Measurements from ENCODE around the gene TNFRSF14.
"Not testable (repeated sequence)": the region's sequence is repeated elsewhere in the genome, so short reads cannot be mapped to it uniquely, and the experiment has no call there.

Gene TNFRSF14

DNA sequence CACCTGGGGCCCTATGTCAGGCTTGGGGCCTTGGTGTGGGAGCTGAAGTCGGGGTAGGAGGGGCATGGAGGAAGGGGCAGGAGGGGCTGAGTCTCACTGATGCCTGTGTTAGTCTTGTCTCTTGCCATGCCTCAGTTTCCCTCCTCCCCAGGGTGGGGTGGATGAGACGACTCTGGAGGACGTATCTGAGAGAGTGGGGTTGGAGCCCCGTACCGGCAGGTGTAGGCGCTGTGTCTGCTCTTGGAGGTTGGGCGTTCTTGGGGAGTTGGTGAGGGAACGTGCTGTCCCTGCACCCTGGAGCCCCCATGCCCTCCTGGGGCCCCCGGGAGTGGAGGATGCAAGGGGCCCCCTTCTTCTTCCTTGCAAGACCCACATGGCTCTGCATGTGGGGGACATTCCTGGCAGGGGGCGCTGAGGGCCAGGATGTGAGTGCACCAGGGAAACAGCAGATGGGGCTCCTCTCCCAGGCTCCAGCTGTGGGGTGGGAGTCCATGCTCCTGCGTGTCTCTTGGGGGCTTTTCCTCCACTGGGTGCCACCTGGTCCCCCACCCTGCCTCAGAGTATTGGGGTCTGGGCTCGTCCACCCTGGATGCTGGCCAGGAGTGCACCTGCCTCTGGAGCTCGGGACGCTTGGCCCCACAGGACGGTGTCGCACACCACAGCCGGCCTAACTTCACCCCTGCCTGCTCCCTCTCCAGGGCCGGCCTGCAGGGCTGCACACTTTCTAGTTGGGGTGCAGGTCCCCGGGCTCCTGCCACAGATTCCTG, 1.4 kb upstream of the TNFRSF14 start:
- peak; percentile 29 to 70 (median 57) for DNase-seq

DNA sequence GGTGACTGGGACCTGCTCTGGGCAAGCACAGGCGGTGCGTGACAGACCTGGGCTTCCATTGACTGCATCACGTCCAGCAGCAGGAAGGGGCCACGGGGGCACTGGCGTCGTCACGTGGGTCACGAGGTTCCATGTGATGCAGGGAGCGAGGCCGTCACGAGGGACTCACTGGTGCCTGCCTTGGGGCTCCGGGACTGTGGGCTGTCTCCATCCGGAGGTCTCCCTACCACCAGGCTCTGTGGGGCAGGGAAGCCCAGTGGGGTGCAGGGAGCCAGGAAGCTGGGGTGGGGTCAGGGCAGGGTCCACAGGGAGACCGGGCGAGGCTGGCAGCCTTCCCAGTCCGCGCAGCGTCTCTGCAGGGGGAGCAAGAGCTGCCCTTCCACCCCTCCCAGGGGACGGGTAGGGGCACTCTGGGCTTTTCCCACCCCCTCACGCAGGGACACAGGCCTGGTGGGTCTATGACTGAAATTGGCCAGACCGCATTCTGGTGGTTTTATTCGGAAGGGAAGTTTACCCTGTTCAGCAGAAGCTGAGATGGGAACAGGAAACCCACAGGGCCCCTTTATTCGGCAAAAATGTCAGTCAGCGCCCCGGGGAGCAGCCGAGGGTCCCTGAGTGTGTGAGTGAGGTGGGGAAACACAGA, 416 bp upstream of the TNFRSF14 start:
- peak; percentile 47 to 70 (median 63) for DNase-seq

DNA sequence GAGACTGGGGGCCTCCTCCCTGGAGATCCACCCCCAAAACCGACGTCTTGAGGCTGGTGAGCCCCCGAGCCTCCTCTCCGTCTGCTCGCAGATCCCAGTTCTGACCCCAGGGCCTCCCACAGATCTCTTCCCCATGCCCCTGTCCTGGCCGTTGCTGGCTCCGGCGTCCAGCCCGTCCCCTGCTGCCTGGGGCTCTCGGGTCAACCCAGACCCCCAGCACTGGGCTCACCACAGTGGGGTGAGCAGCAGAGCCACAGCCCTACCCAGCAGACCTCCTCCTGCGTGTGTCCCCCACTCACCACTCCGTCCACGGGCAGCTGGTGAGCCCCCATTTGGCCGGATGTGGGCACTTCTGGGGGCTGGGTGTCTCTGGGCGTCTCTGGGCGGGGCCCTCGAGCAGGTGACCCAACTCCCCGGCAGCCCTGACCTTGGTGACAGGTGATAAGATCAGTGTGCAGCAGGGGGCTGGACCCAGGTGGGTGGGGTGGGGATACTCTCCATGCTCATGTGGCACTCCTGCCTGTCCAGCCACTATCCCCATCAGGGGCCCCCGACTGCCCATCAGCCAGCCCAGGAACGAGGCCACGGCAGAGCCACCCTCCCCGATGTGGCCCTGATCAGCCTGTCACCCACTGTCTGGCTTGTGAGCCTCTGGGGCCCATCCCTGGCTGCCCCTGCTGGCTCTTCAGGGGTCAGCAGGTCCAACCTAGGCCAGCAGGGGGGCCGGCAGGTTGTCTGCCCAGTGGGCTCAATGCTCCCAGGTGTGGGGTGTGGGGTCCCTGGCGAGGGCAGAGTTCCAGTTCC, 709 bp downstream of the TNFRSF14 start:
- DNase-seq, result peak in 1 of 6 experiments; percentile 20

DNA sequence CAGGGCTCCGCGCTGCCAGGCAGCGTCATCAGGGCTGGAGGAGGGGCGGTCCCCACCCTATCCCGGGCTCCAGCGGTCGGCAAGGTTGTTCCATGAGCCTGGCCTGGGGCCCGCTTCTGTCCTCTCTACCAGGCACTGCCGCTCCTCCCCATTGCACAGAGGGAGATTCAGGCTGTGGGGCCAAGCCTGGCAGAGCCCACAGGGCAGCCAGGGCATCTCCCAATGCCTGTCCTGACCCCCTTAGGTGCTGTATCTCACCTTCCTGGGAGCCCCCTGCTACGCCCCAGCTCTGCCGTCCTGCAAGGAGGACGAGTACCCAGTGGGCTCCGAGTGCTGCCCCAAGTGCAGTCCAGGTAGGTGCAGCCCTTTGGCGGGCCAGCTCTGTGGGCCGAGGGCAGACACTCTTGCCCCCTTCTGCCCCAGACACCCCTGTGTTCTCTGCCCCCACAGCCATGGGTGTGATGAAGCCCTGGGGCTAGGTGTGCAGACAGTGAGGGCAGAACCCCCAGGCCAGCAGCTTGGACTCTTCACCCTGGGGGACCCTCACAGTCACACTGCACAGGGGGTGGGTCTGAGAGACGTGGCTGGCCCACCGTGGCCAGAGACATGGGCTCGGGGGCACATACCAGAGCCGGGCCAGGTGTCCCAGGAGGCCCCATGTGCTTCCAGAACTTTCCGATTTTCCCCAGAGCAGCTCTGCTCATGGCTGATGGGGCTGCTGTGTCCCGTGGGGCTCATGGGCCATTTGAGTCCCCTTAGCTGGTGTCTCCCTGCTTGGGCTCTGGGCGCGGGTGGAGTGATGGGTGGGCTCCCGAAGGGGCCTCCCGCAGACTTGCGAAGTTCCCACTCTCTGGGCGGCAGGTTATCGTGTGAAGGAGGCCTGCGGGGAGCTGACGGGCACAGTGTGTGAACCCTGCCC, 1.6 kb downstream of the TNFRSF14 start:
- DNase-seq, result no peak

DNA sequence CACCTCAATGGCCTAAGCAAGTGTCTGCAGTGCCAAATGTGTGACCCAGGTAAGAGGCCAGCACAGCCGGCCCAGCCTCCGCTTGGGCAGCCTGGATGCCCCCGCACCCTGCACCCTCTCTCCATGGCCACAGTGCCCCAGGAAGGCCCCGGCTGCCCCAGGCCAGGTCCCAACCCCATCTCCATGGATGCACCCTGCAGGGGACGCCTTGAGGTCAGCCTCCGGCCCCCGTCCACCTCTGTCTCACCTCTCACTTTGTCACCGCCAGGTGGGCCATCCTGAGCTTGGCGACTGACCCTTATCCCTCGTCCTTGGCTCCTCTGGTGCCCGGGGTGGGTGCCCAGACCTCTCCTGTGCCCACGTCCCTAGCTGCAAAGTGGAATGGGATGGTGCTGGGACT, 2.2 kb downstream of the TNFRSF14 start:
- no peak for DNase-seq

DNA sequence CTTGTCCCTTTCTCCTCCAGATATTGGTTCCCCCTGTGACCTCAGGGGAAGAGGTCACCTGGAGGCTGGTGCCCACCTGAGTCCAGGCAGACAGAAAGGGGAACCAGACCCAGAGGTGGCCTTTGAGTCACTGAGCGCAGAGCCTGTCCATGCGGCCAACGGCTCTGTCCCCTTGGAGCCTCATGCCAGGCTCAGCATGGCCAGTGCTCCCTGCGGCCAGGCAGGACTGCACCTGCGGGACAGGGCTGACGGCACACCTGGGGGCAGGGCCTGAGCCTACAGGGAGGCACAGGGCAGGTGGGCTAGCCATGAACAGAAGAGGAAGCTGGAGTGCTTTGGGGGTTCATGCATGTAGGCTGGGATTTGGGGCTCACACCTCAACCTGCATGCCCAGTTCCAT, 2.7 kb downstream of the TNFRSF14 start:
- DNase-seq, result no peak

DNA sequence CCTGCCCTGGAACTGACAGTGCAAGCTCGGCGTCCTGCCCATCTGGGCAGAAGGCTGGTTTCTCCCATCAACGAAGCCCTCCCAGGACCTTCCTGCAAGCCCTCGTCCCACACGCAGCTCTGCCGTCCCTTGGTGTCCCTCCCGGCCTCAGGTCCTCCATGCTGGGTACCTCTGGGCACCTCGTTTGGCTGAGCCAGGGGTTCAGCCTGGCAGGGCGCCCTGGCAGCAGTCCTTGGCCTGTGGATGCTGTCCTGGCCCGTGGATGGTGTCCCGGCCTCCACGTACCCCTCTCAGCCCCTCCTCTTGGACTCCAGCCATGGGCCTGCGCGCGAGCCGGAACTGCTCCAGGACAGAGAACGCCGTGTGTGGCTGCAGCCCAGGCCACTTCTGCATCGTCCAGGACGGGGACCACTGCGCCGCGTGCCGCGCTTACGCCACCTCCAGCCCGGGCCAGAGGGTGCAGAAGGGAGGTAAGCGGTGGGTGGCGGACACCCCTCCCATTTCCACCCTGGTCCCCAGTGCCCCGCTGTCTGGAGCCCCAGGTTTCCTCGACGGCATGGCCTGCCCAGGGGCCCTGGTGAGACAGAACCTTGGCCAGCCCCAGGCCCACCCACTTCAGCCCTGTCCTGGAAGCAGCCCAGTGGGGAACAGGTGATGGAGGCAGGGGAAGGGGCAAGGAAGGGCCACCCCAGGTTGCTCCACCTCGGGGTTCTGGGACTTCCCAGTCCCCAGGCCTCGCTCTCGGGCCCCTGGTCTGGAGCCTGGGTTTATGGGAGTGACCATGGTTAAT, 3.5 kb downstream of the TNFRSF14 start:
- DNase-seq, result no peak

DNA sequence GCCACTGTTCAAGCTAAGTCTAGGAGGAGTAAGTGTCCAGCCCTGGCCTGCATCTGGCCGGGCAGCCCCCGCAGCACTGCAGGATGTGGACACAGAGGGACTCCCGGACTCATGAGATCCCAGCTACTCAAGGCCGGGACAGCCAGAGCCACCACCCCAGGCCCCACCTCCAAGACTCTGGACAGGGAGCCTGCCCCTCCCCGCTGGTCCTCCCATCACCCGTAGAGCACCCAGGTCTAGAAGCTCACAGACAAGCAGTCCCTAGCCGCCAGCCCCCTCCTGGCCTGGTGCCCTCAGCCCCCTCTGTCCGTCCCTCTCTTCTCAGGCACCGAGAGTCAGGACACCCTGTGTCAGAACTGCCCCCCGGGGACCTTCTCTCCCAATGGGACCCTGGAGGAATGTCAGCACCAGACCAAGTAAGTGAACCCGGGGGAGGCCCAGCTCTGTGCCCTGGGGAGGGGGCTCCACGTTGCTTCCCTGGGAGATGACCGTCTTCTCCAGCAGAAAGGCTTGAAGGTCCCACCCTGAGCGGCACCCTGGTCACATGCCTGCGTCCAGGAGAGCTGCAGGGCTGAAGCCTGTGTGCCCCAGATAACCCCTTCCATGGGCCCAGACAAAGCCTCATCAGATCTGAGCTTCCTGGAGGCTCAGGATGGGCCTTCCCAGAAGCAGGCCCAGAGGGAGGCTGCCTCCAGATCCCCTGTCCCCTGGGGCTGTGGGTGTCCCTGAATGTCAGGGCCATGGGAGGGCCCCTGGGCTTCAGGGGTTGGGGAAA, 4.3 kb downstream of the TNFRSF14 start:
- no peak for DNase-seq

DNA sequence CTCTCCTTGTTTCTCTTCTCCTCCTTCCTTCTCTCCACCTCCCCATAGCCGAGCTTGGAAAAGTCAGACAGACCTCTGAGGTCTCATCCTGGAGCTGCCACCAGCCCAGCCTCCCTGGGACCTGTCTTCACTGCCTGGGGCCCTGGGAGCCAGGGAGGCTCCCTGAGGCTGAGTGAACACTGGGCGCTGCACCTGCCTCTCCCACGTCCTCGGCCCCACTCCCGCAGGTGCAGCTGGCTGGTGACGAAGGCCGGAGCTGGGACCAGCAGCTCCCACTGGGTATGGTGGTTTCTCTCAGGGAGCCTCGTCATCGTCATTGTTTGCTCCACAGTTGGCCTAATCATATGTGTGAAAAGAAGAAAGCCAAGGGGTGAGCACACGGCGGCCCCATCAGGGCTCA, 5.3 kb downstream of the TNFRSF14 start:
- DNase-seq, result no peak

DNA sequence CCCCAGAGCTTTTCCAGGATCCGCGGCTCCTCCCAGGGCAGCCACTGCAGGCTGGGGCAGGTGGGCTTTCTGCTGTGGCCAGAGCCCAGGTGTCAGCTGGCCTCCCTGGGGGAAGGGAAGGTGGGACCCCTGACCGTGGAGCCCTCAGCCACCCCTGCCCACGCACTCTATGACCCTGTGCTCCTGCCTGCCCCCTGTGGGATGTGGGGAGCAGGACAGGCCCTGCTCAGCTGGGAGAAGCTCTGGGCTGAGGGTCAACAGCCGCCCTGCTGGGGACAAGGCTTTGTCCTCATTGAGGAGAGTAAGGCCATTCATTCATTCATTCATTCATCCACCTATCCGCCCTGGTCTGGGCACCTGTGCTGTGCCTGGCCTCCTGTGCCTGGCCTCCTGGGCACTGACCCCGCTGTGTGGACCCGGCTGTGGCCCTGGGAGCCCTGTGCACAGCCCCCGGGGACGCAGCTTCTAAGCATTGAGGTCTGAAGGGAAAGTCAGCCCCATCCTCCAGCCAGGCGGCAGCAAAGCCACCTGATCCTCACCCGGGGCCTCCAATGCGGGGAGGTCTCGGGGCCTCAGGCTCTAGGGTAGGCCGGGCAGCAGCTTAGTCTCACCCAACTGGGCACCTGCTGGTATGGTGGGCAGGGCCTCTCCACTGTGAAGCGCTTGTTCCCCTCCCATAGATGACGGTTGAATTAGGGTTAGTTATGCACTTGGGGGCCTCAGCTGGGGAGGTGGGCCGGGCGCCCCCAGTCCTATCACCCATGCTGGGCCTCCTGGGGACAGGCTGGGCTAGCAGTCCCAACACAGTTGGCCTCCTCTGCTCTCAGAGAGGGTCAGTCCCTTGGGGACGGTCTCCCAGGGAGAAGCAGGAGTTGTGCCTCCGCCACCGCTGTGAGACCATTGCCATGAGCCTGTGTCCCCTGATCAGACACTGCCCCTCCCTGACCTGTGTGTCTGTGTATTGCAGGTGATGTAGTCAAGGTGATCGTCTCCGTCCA, 6.0 kb downstream of the TNFRSF14 start:
- no peak for DNase-seq

DNA sequence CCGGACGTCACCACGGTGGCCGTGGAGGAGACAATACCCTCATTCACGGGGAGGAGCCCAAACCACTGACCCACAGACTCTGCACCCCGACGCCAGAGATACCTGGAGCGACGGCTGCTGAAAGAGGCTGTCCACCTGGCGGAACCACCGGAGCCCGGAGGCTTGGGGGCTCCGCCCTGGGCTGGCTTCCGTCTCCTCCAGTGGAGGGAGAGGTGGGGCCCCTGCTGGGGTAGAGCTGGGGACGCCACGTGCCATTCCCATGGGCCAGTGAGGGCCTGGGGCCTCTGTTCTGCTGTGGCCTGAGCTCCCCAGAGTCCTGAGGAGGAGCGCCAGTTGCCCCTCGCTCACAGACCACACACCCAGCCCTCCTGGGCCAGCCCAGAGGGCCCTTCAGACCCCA, 7.0 kb downstream of the TNFRSF14 start:
- DNase-seq, result no peak

DNA sequence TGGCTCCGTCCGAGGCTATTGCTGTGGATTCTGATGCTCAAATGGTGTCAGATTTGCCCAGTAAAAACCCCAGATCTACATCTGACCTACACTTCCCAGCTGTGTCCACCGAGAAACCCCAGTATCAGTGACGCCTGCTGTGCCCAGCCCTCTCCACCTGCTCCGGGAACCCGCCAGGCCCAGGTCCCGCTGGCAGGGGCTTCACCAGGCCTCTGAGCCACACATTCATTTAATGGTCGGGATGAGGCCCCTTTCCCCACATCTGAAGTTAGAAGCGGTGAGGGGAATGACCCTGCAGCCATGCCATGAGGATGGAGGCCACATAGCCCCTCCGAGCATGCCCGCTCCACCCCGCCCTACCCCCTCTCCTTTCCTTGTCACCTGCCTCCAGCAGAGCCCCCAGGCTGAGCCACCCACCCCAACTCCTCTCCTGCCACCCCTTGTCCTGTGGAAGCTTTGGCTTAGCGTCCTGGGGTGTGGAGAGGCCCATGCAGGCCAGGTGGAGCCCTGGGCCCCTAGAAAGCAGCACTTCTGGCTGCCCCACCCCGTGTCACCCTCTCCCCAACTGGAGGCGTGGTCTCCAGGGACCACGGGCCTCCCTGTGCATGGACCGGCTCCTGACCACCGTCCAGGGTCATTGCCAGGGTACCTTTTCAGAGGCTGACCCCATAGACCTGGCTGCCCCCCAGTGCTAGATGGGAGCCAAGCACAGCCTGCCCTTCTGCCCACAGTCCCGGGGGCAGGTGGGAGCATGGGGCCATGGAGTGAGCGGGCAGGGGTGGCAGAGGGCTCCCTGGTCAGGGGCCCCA, 8.0 kb downstream of the TNFRSF14 start:
- DNase-seq, result no peak

DNA sequence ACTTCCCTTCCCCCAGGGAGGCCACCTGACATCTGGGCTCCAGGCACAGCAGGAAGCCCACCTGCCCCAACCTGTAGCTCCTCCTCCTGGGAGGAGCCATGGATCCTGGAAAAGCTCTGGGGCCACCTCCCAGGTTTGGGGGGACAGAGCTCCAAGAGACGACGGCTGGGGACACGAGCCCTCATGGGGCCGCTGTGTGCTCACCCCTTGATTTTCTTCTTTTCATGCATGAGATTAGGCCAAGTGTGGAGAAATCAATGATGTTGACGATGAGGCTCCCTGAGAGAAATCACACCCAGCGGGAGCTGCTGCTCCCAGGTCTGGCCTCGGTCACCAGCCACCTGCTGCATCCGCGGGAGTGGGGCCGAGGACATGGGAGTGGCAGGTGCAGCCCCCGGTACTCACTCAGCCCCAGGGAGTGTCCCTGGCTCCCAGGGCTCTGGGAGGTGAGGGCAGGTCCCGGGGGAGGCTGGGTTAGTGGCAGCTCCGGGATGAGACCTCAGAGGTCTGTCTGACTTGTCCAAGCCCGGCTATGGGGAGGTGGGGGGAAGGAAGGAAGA, 8.7 kb downstream of the TNFRSF14 start:
- DNase-seq, result no peak

DNA sequence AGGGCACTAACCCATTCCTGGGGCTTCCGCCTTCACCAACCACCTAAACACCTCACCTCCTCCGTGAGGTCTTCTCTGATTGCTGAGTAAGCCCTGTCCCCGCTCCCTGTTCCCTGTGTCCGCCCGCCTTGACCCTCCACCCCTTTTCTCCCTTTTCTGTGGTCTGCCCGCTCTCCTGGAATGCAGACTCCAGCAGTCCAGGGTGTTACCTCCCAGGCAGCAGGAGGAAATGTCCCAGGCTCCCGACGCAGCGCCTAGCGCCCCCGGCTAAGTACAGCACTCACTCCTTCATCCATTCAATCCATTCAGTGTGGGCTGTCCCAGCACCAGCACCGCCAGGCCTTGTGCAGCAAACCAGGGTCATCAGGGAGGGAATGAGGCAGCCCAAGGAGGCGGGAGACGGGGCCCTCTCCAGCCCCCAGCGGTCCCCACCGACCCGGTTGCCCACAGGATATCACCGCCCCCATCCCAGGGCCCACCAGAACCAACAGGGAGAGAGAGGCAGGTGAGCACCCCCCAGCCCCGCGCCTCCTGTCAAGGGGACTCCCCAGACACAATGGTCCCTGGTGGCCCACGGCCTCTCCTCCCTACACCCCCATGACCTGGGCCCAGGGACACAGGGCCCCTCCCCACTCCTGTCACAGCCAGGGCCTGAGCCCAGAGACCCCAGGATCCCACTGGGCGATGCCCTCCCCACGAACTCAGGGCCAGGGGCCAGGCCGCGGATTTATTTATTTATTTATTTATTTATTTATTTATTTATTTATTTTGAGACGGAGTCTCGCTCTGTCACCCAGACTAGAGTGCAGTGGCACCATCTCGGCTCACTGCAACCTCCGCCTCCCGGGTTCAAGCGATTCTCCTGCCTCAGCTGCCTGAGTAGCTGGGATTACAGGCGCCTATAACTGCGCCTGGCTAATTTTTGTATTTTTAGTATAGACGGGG, 10.2 kb downstream of the TNFRSF14 start:
- DNase-seq, result no peak

DNA sequence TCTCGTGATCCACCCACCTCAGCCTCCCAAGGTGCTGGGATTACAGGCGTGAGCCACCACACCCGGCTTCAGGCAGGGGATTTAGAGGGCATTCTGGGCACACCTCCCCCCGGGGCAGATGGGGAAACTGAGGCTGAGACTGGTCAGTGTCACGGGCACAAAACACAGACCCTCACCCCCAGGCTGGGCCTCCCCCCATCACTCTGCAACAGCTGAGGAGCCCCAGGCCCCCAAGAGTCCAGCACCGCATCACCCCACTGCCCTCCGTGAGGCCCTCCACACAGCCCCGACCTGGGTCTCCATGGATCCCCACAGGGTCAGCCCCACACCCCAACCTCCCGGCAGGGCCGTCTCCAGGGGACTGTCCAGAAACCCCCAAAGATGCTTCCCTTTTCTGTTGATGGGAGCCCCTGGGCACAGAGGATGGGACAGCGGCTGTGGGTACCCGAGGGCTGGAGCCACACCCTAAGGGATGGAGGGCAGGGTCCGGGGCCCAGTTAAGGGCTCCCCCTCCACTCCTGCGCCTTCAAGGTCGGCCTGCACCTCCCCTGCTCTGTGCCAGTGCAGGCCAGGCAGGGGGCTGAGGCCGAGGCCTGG, 11.0 kb downstream of the TNFRSF14 start:
- no peak for DNase-seq

DNA sequence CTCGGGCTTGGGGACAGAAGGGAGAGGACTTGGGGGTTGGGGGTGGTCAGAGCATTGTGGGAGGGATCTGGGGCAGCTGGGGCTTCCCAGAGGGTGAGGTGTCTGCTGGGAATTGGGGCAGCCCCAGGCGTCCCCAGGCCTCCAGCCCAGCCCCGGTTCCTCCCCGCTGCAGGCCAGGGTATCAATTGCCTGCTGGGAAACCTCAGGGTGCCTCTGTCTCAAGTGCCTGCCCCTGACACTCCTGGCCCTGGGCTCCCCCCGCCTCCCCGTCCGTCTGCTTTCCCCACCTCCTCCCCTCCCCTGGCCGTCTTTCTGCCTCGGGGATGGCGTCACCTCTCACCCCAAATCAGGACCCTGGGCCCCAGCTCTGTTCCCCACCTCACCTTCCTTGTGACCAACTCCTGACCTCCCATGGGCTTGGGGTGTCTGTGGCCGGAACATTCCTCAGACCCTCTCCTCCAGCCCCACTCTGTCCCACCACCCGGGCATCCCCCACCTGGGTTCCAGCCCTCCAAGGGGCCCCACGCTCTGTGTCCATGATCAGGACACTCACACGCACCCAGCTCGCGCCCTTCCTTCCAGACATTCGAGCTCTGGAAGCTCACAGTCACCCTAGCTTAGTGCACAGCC, 12.1 kb downstream of the TNFRSF14 start:
- DNase-seq, result not testable (repeated sequence)
